ENCODE data around the gene FAM234A.

Gene FAM234A

DNA sequence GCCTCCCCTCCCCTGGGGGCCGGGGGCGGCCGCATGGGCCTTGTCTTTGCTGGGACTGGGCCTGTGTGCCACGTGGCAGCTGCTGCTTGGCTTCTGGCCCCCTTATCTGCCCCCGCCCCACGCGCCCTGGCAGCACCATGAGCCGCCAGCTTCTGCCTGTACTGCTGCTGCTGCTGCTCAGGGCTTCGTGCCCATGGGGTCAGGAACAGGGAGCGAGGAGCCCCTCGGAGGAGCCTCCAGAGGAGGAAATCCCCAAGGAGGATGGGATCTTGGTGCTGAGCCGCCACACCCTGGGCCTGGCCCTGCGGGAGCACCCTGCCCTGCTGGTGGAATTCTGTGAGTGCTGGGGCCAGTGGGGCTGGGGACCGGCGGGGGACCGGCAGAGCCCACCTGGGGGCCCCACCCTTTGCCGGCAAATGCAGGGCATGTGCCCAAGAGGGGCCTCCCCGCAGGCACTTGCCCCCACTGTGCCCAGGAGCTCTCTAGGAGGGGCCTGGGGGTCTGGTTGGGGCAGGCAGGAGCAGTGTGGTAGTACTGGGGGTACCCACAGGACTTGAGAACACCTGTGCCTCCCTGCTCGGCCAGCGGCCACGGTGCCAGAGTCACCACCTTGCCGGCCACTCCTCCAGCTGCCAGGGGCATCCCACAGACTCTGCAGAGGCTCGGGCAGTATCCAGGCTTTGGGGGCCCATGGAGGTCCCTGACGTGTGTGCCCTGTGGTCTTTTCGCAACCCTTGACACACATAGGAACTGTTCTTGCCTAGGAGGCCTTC lies 48.6 kb downstream of the FAM234A start, which contains the start of gene PDIA2:
Gene PDIA2 (plus strand): TSS at position 132 of the 773 bp plus-strand sequence. CDS start 6 bp downstream, at position 138.
- TF ChIP-seq, protein P1, sequence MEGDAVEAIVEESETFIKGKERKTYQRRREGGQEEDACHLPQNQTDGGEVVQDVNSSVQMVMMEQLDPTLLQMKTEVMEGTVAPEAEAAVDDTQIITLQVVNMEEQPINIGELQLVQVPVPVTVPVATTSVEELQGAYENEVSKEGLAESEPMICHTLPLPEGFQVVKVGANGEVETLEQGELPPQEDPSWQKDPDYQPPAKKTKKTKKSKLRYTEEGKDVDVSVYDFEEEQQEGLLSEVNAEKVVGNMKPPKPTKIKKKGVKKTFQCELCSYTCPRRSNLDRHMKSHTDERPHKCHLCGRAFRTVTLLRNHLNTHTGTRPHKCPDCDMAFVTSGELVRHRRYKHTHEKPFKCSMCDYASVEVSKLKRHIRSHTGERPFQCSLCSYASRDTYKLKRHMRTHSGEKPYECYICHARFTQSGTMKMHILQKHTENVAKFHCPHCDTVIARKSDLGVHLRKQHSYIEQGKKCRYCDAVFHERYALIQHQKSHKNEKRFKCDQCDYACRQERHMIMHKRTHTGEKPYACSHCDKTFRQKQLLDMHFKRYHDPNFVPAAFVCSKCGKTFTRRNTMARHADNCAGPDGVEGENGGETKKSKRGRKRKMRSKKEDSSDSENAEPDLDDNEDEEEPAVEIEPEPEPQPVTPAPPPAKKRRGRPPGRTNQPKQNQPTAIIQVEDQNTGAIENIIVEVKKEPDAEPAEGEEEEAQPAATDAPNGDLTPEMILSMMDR (IDR thresholded peaks at IDR 0.05; ENCODE audit: insufficient read depth, missing control alignments), result no peak
- FAIRE-seq, result no peak

DNA sequence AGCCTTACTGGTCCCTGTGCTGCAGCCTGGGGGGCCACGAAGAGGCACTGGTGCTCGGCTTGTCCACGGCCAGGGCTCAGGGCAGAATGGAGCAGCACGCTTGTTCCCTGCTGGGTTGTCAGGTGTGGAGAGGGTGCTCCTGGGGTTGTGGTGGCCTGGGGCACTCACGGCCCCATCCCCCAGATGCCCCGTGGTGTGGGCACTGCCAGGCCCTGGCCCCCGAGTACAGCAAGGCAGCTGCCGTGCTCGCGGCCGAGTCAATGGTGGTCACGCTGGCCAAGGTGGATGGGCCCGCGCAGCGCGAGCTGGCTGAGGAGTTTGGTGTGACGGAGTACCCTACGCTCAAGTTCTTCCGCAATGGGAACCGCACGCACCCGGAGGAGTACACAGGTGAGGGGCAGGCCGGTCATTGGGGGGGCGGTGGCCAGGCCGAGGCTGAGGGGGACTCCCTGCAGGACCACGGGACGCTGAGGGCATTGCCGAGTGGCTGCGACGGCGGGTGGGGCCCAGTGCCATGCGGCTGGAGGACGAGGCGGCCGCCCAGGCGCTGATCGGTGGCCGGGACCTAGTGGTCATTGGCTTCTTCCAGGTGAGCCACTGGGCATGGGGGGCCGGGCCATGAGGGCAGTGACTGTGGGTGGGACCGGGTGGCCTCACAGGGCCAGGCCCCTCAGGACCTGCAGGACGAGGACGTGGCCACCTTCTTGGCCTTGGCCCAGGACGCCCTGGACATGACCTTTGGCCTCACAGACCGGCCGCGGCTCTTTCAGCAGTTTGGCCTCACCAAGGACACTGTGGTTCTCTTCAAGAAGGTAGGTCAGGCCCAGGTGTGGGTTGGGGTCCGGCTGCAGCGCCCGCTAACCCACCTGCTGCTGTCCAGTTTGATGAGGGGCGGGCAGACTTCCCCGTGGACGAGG lies 49.8 kb downstream of the FAM234A start:
- FAIRE-seq, result no peak
- TF ChIP-seq, protein P1 (IDR thresholded peaks at IDR 0.05; ENCODE audit: insufficient read depth, missing control alignments), result no peak

More for the DNA sequence above, 48.6 kb downstream of the FAM234A start, which contains the start of gene PDIA2:
- no peak for DNase-seq (ENCODE audit: insufficient read length, low spot score)

DNA sequence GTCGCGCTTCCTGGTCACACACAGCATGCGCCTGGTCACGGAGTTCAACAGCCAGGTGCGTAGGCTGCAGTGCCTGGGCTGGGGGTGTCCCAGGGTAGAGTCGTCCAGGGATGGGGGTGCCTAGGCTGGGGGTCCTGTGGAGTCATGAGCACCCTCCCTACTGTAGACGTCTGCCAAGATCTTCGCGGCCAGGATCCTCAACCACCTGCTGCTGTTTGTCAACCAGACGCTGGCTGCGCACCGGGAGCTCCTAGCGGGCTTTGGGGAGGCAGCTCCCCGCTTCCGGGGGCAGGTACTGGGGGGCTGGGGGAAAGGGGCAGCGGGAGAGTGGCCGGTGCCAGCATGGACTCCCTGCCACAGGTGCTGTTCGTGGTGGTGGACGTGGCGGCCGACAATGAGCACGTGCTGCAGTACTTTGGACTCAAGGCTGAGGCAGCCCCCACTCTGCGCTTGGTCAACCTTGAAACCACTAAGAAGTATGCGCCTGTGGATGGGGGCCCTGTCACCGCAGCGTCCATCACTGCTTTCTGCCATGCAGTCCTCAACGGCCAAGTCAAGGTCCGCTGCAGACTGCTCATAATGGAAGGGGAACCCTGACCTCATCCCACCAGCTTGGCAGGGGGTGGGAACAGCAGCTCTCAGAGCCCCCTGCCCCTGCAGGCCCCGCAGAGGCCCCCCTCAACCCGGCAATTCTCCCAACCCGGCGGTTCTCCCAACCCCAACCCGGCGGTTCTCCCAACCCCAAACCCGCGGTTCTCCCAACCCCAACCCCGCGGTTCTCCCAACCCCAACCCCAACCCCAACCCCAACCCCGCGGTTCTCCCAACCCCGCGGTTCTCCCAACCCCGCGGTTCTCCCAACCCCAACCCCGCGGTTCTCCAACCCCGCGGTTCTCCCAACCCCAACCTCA lies 50.8 kb downstream of the FAM234A start:
- TF ChIP-seq, protein P1 (IDR thresholded peaks at IDR 0.05; ENCODE audit: insufficient read depth, missing control alignments), result no peak
- FAIRE-seq, result no peak
- DNase-seq (ENCODE audit: insufficient read length, low spot score), result no peak

More for the DNA sequence above, 49.8 kb downstream of the FAM234A start:
- DNase-seq (ENCODE audit: insufficient read length, low spot score), result no peak

DNA sequence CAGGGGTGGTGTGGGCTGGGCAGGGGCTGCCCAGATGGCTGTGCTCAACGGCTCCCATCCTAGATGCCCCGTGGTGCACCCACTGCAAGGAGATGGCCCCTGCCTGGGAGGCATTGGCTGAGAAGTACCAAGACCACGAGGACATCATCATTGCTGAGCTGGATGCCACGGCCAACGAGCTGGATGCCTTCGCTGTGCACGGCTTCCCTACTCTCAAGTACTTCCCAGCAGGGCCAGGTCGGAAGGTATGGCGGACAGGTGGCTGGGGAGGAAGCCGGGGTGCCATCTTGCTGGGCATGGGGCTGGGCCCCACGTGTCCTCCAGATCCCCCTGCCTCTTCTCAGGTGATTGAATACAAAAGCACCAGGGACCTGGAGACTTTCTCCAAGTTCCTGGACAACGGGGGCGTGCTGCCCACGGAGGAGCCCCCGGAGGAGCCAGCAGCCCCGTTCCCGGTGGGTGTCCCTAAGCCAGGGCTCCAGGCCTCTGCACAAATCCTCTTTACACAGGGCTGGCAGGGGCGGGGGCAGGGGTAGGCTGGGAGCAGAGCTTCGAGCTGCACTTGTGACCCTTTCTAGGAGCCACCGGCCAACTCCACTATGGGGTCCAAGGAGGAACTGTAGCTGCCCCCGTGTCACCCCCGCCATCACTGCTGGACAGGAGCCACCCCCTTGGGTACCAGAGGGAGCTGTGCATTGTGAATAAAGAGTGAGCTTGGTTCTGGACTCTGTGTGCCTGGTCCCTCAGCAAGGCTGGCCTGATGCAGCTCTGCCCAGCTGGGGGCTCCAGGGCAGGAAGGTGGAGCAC lies 52.1 kb downstream of the FAM234A start:
- no peak for FAIRE-seq
- DNase-seq (ENCODE audit: insufficient read length, low spot score), result no peak
- TF ChIP-seq, protein P1 (IDR thresholded peaks at IDR 0.05; ENCODE audit: insufficient read depth, missing control alignments), result no peak

DNA sequence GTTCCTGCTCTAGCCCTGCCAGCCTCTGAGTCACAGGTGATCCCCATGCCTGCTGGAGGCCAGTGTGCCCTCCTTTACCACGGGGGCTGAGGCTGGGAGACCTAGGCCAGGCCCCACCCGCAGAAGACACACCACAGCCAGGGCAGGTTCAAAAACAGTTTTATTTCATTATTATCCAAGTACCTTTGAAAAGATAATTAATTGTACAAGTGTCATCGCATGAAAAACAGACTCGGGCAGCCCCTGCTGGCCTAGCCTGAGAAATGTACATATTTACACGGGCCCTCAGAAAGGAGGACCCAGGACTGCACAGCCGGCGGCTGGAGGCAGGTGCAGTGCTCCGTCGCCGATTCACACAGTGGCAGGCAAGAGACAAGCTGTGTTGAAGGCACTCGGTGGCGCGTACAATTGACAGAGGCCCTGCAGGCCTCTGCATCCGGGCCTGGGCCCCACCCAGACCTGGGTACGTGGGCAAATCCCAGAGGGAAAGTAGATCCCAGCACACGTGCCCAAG lies 52.7 kb downstream of the FAM234A start:
- TF ChIP-seq, protein P1 (IDR thresholded peaks at IDR 0.05; ENCODE audit: insufficient read depth, missing control alignments), result peak; percentile 25
- FAIRE-seq, result no peak
- no peak for DNase-seq (ENCODE audit: insufficient read length, low spot score)

All from D721Med (cell line).